Measurements from ENCODE around the gene OSER1.
A peak's percentile ranks its signal among the peaks of the same experiment; 100 is the strongest.
"Not testable (repeated sequence)": the region's sequence is repeated elsewhere in the genome, so short reads cannot be mapped to it uniquely, and the experiment has no call there.

OSER1 gene

DNA sequence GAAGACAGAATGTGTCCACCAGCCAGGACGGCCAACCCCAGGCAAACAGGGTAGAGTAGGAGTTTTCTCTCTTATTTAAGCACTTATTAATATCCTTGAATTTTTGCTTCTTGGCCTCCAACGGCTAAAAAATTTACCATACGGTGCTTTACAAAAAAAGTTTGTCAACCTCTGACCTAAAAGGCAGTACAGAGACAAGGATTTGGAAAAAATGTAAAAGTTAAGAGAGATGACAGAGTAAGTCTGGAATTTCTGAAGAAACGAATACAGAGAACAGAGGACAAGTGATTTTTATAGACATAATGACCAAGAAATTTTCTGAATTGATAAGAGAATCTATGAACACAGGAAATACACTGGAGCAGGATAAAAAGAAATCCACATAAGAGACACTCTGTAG lies 10.2 kb downstream of the OSER1 start:
- DNase-seq = no peak
- H3K27me3 ChIP-seq = no peaks in the 10 kb centered on the region
- no peaks in the 10 kb centered on the region for H3K9me3 ChIP-seq
- TF ChIP-seq, protein P1, sequence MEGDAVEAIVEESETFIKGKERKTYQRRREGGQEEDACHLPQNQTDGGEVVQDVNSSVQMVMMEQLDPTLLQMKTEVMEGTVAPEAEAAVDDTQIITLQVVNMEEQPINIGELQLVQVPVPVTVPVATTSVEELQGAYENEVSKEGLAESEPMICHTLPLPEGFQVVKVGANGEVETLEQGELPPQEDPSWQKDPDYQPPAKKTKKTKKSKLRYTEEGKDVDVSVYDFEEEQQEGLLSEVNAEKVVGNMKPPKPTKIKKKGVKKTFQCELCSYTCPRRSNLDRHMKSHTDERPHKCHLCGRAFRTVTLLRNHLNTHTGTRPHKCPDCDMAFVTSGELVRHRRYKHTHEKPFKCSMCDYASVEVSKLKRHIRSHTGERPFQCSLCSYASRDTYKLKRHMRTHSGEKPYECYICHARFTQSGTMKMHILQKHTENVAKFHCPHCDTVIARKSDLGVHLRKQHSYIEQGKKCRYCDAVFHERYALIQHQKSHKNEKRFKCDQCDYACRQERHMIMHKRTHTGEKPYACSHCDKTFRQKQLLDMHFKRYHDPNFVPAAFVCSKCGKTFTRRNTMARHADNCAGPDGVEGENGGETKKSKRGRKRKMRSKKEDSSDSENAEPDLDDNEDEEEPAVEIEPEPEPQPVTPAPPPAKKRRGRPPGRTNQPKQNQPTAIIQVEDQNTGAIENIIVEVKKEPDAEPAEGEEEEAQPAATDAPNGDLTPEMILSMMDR (IDR thresholded peaks at IDR 0.05; ENCODE audit: low read depth, low read length) = no peak
- no peaks in the 10 kb centered on the region for H3K4me1 ChIP-seq
- peaks cover 62% of the 10 kb centered on the region for H3K36me3 ChIP-seq
- no peak overlapping the region for H3K4me3 ChIP-seq (ENCODE audit: low read depth, low read length)

DNA sequence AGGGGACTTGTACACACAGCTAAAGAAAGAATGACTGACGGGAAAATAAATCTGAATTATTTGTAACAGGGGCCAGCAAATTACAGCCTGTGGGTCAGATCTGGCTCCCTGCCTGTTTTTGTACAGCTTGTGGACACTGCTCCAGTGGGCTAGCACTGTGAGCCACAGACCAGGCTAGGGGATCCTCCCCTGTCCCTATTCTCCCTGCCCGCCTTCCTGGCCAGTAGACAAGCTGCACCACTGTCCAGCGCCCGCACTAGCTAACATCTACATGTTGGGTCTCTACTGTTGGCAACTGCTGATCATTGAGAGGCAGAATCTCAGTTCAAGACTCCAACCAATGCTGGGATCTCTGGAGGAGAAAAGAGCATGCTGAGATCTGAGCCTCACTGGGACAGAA lies 10.7 kb downstream of the OSER1 start:
- H3K36me3 ChIP-seq = peaks cover 58% of the 10 kb centered on the region

DNA sequence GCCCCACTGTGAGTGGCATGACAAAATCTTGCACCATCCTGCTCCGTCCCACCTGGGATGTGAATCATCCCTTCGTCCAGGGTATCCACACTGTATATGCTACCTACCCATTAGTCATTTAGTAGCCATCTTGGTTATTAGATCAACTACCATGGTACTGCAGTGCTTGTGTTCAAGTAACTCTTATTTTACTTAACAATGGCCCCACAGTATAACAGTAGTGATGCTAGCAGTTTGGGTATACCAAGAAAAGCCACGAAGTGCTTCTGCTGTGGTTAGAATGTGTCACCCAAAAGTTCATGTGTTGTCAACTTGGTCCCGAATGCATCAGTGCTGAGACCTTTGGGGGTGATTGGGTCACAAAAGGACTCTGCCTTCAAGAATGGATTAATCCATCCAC lies 11.7 kb downstream of the OSER1 start:
- Histone ChIP-seq H3K27me3 (no peaks in the 10 kb centered on the region), H3K36me3 (peaks cover 57% of the 10 kb centered on the region), H3K9me3 (no peaks in the 10 kb centered on the region), H3K4me1 (no peaks in the 10 kb centered on the region), H3K4me3 (ENCODE audit: low read depth, low read length) (no peak overlapping the region)
- TF ChIP-seq, protein P1 (IDR thresholded peaks at IDR 0.05; ENCODE audit: low read depth, low read length) = no peak
- no peak for DNase-seq

More for the DNA sequence above, 10.7 kb downstream of the OSER1 start:
- Histone ChIP-seq H3K9me3 (no peaks in the 10 kb centered on the region), H3K27me3 (no peaks in the 10 kb centered on the region), H3K4me3 (ENCODE audit: low read depth, low read length) (no peak overlapping the region), H3K4me1 (no peaks in the 10 kb centered on the region)
- no peak for DNase-seq
- TF ChIP-seq, protein P1 (IDR thresholded peaks at IDR 0.05; ENCODE audit: low read depth, low read length) = no peak

DNA sequence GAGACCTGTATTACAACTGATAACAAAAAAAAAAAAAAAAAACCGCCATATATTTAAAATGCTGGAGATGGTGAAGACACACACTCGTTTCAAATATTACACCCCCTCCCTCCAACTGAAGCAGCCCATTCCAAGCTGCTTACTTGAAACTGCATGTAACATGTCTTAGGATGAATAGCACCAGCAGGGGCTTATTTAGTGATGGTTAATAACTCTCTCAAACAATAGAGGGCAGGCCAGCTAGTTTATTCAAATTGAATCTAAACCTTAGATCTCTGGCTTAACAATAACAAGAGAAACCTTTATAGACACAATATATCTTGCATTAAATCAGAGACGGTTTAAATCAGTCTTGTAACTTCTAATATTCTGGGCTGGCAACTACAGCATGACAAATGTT lies 14.3 kb downstream of the OSER1 start:
- Histone ChIP-seq H3K36me3 (peaks cover 43% of the 10 kb centered on the region), H3K27me3 (no peaks in the 10 kb centered on the region), H3K4me3 (ENCODE audit: low read depth, low read length) (no peak overlapping the region), H3K4me1 (no peaks in the 10 kb centered on the region), H3K9me3 (no peaks in the 10 kb centered on the region)
- TF ChIP-seq, protein P1 (IDR thresholded peaks at IDR 0.05; ENCODE audit: low read depth, low read length) = peak; percentile 32
- DNase-seq = no peak

DNA sequence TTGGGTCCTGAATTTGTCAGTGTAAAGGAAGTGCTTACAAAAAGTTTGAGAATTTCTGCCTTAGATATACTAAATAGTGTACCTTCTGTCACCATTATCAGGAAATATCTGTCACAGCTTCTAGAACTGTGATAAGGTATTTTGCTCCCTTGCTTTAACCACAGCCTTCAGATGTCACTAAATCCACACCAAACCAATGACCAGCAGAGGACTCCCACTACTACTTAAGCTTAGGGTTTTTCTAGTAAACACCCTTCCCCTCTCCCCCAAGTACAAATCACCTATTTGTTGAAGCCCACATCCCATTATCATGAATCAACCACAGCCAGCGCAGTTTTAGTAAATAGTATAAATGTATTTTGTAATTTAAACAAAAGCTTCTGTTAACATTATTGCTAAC lies 15.0 kb downstream of the OSER1 start:
- DNase-seq = no peak
- H3K4me1 ChIP-seq = no peaks in the 10 kb centered on the region
- H3K36me3 ChIP-seq = peaks cover 37% of the 10 kb centered on the region
- H3K9me3 ChIP-seq = no peaks in the 10 kb centered on the region
- H3K4me3 ChIP-seq (ENCODE audit: low read depth, low read length) = no peak overlapping the region
- TF ChIP-seq, protein P1 (IDR thresholded peaks at IDR 0.05; ENCODE audit: low read depth, low read length) = no peak
- H3K27me3 ChIP-seq = no peaks in the 10 kb centered on the region

DNA sequence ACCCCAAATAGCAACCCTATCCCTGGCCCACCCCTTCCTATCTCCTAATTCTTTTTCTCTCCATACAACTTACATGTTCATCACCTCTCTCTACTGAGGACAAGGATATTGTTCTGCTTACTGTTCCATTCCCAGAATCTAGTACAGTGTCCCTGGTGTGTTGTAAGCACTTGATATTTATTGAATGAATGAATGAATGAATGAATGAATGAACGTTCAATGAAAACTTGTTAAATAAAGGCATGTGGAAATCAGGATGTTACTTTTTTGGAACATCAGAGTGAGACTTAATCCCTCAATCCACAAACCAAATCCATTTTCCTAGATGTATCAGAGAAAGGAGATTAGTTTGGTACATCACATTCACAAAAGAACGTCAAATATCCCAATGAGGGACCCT lies 16.8 kb downstream of the OSER1 start:
- H3K36me3 ChIP-seq = peaks cover 20% of the 10 kb centered on the region
- H3K4me3 ChIP-seq (ENCODE audit: low read depth, low read length) = no peak overlapping the region
- no peak for DNase-seq
- no peaks in the 10 kb centered on the region for H3K27me3 ChIP-seq
- H3K9me3 ChIP-seq = no peaks in the 10 kb centered on the region
- no peaks in the 10 kb centered on the region for H3K4me1 ChIP-seq
- TF ChIP-seq, protein P1 (IDR thresholded peaks at IDR 0.05; ENCODE audit: low read depth, low read length) = no peak

DNA sequence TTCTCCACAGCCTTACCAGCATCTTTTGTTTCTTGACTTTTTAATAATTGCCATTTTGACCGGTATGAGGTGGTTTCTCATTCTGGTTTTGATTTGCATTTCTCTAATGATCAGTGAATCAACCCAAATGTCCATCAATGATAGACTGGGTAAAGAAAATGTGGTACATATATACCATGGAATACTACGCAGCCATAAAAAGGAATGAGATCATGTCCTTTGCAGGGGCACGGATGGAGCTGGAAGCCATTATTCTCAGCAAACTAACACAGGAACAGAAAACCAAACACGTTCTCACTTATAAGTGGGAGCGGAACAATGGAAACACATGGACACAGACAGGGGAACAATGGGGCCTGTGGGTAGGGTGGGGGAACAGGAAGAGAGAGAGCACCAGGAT lies 18.9 kb downstream of the OSER1 start:
- H3K4me3 ChIP-seq (ENCODE audit: low read depth, low read length); H3K36me3 ChIP-seq; H3K9me3 ChIP-seq; H3K27me3 ChIP-seq; H3K4me1 ChIP-seq; DNase-seq: not testable (repeated sequence)
